GM19438 (cell line): ENCODE results near the gene ABCG1.

Experiments used
- ATAC-seq: cut with Tn5 transposase; IDR thresholded peaks from one replicate; pipeline ENCODE4 v1.9.1; 2021; ENCODE audit warnings: low read depth; ENCODE audit not compliant: unreplicated experiment

ABCG1 gene

DNA sequence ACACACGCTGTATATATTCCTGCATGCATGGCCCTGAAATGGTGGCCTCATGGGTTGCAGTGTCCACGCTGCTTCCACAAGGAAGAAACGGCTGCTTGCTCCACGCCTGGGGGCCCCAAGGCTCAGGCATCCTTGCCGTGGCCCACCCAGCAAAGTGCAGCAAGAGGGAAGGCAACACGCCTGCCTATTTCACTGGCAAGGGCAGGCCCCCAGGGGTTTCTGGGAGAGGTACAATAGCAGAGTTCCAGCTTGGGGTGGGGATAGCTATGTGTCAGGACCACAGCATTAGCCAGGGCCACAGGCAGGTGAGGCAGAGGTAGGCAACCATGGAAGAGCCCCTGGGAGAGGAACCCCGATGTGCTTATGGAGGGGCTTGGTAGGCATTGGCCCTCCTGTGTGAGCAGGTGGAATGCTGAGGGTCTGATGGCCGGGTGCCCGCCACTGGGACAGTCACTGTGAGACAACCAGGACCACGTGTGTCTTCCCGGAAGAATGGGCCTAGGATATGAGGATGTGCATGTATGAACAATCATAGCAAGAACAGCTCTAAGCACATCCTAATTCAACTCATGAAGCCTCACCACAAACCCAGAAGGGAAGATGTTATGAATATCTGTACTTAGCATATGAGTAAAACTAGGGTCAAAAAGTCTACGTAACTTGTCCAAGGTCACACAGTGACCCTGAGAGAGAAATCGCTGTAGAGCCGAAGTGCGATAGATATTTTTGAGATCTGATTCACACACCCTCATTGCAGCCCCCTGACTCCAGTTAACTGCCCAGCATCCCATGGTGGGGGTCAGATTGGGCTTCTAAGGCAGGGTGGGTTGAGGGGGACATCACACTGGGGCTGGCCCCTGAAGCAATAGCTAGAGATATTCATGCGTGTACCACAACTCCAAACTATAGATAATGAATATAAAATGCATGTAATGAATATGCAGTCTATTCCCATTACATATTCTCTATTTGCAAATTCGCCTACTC lies 120.1 kb downstream of the ABCG1 start:
- ATAC-seq: no peak

DNA sequence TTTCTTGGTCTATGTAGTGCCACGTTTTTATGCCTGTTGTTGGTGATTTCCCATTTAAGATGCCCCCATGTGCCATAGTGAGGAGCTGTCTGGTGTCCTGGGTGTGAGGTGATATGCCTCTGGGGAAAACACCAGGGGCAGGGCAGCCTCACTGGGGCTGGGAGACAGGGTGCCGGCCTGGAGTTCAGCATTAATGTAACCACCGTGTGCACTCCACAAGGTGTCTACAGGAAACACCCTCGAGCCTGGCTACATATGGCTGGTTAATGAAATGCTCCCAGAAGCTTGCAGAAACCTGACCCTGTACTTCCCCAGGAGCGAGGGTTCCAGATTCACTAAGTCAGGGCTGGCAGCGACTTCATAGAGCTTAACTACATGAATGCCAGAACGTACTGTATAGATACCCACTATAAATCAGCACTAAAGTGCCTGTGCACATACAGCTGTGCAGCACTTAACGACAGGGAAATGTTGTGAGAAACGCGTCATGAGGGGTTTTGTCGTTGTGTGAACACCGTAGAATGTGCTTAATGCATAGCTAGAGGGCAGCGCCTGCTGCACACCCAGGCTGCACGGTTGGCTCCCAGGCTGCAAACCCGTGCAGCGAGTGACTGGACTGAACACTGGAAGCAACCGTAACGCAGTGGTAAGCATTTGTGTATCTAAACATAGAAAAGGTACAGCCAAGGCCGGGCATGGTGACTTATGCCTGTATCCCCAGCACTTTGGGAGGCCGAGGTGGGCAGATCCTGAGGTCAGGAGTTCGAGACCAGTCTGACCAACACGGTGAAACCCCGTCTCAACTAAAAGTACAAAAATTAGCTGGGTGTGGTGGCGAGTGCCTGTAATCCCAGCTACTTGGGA lies 121.5 kb downstream of the ABCG1 start:
- no peak for ATAC-seq

DNA sequence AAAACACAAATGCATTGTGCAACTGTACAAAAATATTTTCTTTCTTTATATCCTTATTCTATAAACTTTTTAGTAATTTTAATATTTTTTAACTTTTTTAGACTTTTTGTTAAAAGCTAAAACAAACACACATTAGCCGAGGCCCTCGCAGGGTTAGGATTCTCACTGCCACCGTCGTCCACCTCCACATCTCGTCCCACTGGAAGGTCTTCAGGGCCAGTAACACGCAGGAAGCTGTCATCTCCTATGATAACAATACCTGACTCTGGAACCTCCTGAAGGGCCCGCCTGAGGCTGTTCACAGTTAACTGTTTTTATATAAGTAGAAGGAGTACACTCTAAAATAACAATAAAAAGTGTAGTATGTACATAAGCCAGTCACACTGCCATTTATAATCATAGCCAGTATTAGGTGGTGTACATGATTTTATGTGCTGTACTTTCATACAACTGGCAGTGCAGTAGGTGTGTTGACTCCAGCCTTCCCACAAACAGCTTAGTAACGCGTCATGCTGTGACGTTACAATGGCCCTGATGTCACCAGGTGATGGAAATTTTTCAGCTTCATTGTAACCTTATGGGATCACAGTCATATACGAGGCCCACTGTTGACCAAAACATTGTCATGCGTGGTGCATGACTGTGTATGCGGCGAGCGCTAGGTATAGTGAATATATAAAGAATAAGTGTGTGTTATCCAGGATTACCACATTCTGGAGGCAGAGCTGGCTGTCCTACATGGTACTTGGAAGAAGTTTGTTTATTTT lies 123.0 kb downstream of the ABCG1 start:
- no peak for ATAC-seq

DNA sequence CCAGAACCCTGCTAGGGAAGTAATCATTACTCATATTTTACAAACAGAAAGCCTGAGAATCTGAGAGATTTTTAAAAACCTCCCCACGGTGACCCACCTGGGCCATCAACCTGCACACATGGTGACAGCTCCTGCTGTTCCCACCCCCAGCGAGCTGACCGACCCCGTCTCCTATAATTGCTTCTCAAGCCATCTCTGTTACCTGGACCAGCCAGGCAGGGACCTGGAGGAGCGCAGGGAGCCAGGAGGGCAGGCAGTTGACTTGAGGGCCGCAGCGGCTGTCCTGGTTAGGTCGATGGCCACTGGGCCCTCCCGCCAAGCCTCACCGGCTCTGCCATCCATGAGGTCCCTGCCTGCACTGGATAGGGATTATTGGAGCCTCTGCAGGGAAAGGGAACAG lies 124.2 kb downstream of the ABCG1 start:
- no peak for ATAC-seq

DNA sequence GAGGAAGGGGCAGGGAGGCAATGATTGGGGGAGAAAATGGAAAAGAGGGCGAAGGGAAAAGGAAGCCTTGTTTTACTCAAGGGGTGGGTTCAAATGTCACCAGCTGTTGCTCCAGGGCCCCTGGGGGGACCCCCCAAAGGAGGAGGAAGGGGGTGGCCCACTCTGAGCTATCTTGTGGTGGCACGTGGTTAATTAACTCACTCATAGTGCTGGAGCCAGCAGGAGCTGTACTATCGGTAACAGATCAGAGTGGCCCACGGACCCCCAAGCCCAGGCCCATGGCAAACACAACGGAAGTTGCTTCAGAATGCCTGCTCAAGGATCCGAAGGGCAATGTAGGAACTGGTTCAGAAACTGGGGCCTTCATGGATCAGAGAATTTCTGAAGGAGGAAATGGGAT lies 124.6 kb downstream of the ABCG1 start:
- no peak for ATAC-seq

DNA sequence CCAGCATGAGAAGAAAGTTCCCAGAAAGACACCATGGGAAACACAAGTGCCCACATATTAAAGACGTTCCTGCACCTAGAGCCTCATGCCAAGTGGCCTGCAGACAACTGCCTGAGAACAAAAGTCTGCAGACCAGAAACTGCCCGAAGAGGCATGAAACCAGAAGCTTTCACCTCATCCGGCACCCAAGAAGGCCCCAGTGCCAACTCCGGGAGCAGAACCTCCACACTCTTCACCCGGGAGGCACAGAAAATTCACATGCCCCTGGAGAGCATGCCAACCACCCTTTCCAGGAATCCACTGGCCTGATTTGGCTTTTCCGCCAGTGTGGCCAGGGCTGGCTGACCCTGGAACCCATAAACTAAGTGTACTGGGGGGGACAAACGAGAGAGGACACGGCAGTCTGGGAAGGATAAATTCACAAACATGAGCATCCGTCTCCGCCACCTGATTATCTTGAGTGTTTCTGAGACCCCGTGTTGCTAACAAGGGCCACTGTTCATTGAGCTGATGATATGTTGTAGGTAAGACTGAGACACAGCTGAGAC lies 125.1 kb downstream of the ABCG1 start:
- ATAC-seq: no peak

DNA sequence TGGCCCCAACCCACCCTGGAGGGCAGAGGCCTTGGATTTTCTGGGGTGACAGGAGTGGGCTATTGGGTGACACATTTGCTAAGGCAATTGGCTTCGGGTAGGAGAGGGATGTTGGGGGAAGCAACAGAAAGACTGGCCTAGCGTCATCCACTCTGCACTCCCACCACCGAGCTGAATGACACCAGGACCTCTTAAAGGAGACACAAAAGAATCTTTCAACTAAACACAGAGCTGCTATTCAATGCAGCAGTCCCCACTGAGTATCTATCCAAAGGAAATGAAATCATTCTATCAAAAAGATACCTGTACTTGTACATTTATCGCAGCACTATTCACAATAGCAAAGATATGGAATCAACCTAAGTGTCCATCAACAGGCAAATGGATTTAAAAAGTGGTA lies 125.7 kb downstream of the ABCG1 start:
- ATAC-seq: no peak

DNA sequence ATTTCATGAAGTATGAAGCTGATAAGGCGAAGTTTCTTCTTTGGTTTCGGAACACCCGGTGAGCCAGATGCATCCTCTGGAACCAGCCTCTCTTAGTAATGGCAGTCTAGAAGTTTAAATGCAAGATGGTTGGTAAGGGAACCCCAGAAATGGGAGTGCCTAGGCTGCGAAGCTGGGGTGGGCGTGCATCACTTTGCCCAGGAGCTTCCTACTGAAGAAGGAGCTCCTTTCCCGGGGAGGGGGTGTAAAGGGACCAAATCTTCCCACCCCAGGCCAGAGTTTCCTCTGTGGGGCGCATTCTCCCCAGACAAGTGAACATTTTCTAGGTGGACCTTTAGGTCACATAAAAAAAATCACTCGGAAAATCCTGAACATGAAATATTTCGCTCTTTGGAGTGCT lies 127.5 kb downstream of the ABCG1 start:
- no peak for ATAC-seq
